ENCODE measurements around the gene SPECC1L.

DNA sequence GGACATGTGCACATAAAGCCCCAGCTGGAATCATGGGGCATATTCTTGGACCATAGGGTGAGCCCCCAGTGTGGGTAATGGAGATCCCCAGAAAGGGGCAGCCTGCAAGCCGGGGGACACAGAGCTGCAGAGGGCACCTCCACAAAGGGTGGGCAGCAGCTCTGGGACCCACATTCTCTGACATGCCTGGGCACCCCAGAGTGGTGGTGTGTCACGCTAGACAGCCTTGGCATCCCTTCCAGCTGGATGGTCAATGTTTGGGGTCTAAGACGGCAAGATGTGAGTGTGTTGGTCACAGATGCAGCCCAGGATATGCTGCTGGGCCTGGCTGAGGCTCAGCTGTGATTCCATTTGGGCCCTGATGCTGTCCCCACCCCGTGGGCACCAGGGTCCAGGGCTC, 166.5 kb downstream of the SPECC1L start:
- TF ChIP-seq GABPA (IDR thresholded peaks at IDR 0.05; ENCODE audit: low read depth) = no peak
- TF ChIP-seq LARP7 (IDR thresholded peaks at IDR 0.05) = no peak
- TF ChIP-seq YY1 (IDR thresholded peaks at IDR 0.05; ENCODE audit: low read depth, low read length) = no peak
- TF ChIP-seq, protein P1, sequence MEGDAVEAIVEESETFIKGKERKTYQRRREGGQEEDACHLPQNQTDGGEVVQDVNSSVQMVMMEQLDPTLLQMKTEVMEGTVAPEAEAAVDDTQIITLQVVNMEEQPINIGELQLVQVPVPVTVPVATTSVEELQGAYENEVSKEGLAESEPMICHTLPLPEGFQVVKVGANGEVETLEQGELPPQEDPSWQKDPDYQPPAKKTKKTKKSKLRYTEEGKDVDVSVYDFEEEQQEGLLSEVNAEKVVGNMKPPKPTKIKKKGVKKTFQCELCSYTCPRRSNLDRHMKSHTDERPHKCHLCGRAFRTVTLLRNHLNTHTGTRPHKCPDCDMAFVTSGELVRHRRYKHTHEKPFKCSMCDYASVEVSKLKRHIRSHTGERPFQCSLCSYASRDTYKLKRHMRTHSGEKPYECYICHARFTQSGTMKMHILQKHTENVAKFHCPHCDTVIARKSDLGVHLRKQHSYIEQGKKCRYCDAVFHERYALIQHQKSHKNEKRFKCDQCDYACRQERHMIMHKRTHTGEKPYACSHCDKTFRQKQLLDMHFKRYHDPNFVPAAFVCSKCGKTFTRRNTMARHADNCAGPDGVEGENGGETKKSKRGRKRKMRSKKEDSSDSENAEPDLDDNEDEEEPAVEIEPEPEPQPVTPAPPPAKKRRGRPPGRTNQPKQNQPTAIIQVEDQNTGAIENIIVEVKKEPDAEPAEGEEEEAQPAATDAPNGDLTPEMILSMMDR (IDR thresholded peaks at IDR 0.05 in 2 of 3, conservative IDR thresholded peaks at IDR 0.05 in 1 of 3; ENCODE audit: control insufficient read depth in 2 of 3, extremely low read depth in 1 of 3, insufficient read depth in 1 of 3, low read depth in 3 of 3, low read length in 3 of 3) = no peak
- TF ChIP-seq FOS (IDR thresholded peaks at IDR 0.05; ENCODE audit: borderline replicate concordance, extremely low read depth, insufficient read length) = no peak
- TF ChIP-seq SPI1 (IDR thresholded peaks at IDR 0.05; ENCODE audit: borderline replicate concordance, insufficient read depth, low read depth, low read length) = no peak
- no peak for TF ChIP-seq RB1 (IDR thresholded peaks at IDR 0.05; ENCODE audit: borderline replicate concordance)
